WI38 (cell line): ENCODE measurements around the gene PCDHB9.
"Not testable (repeated sequence)": the region's sequence is repeated elsewhere in the genome, so short reads cannot be mapped to it uniquely, and the experiment has no call there.

ENCODE experiments used
- H3K4me3 ChIP-seq: 2 replicates; pipeline ENCODE4 v1.5.1; 2011; ENCODE audit warnings: low read depth, mild to moderate bottlenecking, control low read depth, low read length
- TF ChIP-seq, protein P1 (sequence below): IDR thresholded peaks from 2 replicates; pipeline ENCODE4 v1.5.1; 2012; ENCODE audit warnings: low read depth, mild to moderate bottlenecking, control low read depth, low read length

The PCDHB9 gene

DNA sequence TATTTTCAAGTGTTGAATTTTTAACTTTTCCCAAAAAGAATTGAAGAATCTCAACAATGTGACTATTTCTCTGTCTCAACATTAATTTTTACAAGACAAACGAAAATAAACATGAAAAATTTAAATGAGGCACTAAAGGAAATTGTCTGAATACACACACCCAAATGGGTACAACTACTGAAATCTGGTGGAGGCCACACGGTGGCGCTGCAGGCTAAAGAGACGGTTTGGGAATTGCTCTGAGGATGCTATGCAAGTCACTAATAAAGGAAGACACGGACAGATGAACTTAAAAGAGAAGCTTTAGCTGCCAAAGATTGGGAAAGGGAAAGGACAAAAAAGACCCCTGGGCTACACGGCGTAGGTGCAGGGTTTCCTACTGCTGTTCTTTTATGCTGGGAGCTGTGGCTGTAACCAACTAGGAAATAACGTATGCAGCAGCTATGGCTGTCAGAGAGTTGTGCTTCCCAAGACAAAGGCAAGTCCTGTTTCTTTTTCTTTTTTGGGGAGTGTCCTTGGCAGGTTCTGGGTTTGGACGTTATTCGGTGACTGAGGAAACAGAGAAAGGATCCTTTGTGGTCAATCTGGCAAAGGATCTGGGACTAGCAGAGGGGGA, 5.3 kb downstream of the PCDHB9 start, which contains the start of gene PCDHB10:
PCDHB10 (plus strand) TSS at position 244 of the 616 bp plus-strand sequence; CDS start at position 444, 200 bp downstream.
- TF ChIP-seq, protein P1, sequence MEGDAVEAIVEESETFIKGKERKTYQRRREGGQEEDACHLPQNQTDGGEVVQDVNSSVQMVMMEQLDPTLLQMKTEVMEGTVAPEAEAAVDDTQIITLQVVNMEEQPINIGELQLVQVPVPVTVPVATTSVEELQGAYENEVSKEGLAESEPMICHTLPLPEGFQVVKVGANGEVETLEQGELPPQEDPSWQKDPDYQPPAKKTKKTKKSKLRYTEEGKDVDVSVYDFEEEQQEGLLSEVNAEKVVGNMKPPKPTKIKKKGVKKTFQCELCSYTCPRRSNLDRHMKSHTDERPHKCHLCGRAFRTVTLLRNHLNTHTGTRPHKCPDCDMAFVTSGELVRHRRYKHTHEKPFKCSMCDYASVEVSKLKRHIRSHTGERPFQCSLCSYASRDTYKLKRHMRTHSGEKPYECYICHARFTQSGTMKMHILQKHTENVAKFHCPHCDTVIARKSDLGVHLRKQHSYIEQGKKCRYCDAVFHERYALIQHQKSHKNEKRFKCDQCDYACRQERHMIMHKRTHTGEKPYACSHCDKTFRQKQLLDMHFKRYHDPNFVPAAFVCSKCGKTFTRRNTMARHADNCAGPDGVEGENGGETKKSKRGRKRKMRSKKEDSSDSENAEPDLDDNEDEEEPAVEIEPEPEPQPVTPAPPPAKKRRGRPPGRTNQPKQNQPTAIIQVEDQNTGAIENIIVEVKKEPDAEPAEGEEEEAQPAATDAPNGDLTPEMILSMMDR = peak; percentile 74
- peak within 1 kb of the TSS; percentile 10; the same call in 1 of the 2 replicates for H3K4me3 ChIP-seq

DNA sequence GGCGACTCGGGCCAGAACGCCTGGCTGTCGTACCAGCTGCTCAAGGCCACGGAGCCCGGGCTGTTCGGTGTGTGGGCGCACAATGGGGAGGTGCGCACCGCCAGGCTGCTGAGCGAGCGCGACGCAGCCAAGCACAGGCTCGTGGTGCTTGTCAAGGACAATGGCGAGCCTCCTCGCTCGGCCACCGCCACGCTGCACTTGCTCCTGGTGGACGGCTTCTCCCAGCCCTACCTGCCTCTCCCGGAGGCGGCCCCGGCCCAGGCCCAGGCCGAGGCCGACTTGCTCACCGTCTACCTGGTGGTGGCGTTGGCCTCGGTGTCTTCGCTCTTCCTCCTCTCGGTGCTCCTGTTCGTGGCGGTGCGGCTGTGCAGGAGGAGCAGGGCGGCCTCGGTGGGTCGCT, 7.4 kb downstream of the PCDHB9 start:
- H3K4me3 ChIP-seq = not testable (repeated sequence)

DNA sequence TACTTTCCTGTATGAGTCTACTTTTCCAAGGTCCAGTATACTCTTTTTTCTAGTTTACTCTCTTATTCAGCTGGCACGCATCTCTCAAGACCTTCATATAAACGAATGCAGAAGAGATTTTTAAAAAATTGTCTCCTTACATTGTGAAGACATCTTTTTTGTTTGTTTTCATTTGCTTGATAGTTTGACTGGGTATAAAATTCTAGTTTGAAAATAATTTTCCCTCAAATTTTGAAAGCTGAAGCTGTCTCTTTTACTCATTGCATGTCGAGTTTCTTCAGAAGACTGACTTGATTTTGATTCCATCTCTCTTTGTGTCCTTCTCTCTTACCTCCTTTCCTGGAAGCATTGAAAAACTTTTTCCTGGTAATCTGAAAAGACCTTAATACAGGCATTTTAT, 9.4 kb downstream of the PCDHB9 start:
- TF ChIP-seq, protein P1 = no peak
- H3K4me3 ChIP-seq = no peak overlapping the region

DNA sequence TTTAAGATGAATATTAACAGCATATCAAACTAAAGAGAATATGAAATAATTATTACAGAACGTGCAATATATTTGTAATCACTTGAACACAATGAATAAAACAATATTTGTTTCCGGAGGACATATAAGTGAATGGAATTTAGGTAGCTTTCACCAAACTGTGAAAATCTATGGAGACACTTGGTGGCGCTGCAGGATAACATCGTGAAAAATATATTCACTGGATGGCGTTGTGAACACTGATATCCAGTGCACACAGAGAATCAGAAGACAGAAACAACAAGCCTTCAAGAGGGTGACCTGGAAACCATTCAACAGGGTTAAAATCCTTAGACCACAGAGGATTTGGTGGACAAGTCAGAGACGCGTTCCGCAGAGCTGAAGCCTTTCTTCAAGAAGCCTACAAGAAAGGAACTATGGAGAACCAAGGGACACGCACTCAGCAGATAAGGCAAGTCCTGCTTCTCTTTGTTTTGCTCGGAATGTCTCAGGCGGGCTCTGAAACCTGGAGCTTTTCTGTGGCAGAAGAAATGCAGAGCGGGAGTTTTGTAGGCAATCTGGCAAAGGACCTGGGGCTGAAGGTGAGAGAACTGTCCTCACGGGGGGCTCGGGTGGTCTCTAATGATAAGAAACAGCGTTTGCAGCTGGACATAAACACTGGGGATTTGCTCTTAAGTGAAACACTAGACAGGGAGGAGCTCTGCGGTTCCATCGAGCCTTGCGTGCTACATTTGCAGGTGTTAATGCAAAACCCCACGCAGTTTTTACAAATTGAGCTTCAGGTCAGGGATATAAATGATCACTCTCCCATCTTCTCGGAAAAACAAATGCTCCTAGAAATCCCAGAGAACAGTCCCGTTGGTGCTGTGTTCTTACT, 12.6 kb downstream of the PCDHB9 start, which contains the start of gene PCDHB11:
PCDHB11 (plus strand) TSS at position 269 of the 877 bp plus-strand sequence; CDS start at position 417, 148 bp downstream.
- peak within 1 kb of the TSS; percentile 46 for H3K4me3 ChIP-seq
- TF ChIP-seq, protein P1 = peak; percentile 18; the same call in 1 of the 2 replicates

DNA sequence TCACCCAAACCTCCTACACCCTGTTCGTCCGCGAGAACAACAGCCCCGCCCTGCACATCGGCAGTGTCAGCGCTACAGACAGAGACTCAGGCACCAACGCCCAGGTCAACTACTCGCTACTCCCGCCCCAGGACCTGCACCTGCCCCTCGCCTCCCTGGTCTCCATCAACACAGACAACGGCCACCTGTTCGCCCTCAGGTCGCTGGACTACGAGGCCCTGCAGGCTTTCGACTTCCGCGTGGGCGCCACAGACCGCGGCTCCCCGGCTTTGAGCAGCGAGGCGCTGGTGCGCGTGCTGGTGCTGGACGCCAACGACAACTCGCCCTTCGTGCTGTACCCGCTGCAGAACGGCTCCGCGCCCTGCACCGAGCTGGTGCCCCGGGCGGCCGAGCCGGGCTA, 14.2 kb downstream of the PCDHB9 start:
- H3K4me3 ChIP-seq = not testable (repeated sequence)

DNA sequence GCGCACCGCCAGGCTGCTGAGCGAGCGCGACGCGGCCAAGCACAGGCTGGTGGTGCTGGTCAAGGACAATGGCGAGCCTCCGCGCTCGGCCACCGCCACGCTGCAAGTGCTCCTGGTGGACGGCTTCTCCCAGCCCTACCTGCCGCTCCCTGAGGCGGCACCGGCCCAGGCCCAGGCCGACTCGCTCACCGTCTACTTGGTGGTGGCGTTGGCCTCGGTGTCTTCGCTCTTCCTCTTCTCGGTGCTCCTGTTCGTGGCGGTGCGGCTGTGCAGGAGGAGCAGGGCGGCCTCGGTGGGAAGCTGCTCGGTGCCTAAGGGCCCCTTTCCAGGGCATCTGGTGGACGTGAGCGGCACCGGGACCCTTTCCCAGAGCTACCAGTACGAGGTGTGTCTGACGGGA, 14.7 kb downstream of the PCDHB9 start:
- H3K4me3 ChIP-seq = not testable (repeated sequence)

DNA sequence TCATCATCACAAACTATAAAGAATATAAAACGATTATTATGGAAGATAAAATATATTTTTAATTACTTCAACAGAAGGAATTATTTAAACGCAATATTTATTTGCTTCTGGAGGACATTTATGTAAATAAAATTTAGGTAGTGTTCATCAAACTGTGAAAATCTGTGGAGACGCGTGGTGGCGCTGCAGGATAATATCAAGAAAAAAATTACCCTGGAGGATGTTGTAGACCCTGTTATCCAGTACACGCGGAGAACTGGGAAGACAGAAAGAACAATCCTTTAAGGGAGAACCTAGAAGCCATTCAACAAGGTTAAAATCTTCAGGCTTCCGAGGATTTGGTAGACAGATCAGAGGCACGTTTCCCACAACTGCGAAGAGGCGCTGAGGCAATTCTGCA, 21.5 kb downstream of the PCDHB9 start, which contains the start of gene PCDHB12:
PCDHB12 (plus strand) TSS at position 242 of the 400 bp plus-strand sequence. CDS start 189 bp downstream, outside the sequence.
- TF ChIP-seq, protein P1 = peak; percentile 26; the same call in 1 of the 2 replicates
- peak within 1 kb of the TSS; percentile 39 for H3K4me3 ChIP-seq

DNA sequence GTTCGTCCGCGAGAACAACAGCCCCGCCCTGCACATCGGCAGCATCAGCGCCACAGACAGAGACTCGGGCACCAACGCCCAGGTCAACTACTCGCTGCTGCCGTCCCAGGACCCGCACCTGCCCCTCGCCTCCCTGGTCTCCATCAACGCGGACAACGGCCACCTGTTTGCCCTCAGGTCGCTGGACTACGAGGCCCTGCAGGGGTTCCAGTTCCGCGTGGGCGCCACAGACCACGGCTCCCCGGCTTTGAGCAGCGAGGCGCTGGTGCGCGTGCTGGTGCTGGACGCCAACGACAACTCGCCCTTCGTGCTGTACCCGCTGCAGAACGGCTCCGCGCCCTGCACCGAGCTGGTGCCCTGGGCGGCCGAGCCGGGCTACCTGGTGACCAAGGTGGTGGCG, 23.3 kb downstream of the PCDHB9 start:
- not testable (repeated sequence) for H3K4me3 ChIP-seq

DNA sequence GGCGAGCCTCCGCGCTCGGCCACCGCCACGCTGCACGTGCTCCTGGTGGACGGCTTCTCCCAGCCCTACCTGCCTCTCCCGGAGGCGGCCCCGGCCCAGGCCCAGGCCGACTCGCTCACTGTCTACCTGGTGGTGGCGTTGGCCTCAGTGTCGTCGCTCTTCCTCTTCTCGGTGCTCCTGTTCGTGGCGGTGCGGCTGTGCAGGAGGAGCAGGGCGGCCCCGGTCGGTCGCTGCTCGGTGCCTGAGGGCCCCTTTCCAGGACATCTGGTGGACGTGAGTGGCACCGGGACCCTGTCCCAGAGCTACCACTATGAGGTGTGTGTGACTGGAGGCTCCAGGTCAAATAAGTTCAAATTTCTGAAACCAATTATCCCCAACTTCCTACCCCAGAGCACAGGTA, 23.9 kb downstream of the PCDHB9 start:
- H3K4me3 ChIP-seq = not testable (repeated sequence)
